ENCODE results near the gene OXSR1. TPM values are rescaled to one million over a fixed set of nuclear protein-coding genes. Genes with fewer than 3 reads are reported as not detected.

OXSR1 gene
- total and polyA plus RNA-seq, 2 experiments from 2014 or later = 16.0 to 41.1 TPM

GRCh38 chr3:38153221-38153620 lies 12.1 kb upstream of the OXSR1 start:
- ATAC-seq = peak; percentile 41; the same call in 1 of the 3 replicates
- no peak for DNase-seq (ENCODE audit: low spot score)
- H3K4me3 Mint-ChIP-seq = no peak overlapping the region
- H3K9me3 Mint-ChIP-seq = no peaks in the 10 kb centered on the region
- H4K20me1 ChIP-seq (replicated peaks; ENCODE audit: insufficient read depth) = no peaks in the 10 kb centered on the region
- no peak overlapping the region for H3K27ac ChIP-seq (ENCODE audit: low read depth)
- H3K36me3 ChIP-seq (ENCODE audit: insufficient read depth) = no peaks in the 10 kb centered on the region
- TF ChIP-seq STAT1 (IDR thresholded peaks at IDR 0.05; ENCODE audit: unreplicated experiment) (no peak), CREB1 (CRISPR knock-in tag; IDR thresholded peaks at IDR 0.05; ENCODE audit: low read depth) (no peak), ZNF331 (CRISPR knock-in tag; IDR thresholded peaks at IDR 0.05; ENCODE audit: low read depth) (no peak), POLR2AphosphoS5 (IDR thresholded peaks at IDR 0.05; ENCODE audit: low read depth) (no peak), ZNF114 (CRISPR knock-in tag; IDR thresholded peaks at IDR 0.05) (no peak)
- TF ChIP-seq, protein P1, sequence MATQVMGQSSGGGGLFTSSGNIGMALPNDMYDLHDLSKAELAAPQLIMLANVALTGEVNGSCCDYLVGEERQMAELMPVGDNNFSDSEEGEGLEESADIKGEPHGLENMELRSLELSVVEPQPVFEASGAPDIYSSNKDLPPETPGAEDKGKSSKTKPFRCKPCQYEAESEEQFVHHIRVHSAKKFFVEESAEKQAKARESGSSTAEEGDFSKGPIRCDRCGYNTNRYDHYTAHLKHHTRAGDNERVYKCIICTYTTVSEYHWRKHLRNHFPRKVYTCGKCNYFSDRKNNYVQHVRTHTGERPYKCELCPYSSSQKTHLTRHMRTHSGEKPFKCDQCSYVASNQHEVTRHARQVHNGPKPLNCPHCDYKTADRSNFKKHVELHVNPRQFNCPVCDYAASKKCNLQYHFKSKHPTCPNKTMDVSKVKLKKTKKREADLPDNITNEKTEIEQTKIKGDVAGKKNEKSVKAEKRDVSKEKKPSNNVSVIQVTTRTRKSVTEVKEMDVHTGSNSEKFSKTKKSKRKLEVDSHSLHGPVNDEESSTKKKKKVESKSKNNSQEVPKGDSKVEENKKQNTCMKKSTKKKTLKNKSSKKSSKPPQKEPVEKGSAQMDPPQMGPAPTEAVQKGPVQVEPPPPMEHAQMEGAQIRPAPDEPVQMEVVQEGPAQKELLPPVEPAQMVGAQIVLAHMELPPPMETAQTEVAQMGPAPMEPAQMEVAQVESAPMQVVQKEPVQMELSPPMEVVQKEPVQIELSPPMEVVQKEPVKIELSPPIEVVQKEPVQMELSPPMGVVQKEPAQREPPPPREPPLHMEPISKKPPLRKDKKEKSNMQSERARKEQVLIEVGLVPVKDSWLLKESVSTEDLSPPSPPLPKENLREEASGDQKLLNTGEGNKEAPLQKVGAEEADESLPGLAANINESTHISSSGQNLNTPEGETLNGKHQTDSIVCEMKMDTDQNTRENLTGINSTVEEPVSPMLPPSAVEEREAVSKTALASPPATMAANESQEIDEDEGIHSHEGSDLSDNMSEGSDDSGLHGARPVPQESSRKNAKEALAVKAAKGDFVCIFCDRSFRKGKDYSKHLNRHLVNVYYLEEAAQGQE (IDR thresholded peaks at IDR 0.05; ENCODE audit: unreplicated experiment) = no peak
- TF ChIP-seq, protein P2, sequence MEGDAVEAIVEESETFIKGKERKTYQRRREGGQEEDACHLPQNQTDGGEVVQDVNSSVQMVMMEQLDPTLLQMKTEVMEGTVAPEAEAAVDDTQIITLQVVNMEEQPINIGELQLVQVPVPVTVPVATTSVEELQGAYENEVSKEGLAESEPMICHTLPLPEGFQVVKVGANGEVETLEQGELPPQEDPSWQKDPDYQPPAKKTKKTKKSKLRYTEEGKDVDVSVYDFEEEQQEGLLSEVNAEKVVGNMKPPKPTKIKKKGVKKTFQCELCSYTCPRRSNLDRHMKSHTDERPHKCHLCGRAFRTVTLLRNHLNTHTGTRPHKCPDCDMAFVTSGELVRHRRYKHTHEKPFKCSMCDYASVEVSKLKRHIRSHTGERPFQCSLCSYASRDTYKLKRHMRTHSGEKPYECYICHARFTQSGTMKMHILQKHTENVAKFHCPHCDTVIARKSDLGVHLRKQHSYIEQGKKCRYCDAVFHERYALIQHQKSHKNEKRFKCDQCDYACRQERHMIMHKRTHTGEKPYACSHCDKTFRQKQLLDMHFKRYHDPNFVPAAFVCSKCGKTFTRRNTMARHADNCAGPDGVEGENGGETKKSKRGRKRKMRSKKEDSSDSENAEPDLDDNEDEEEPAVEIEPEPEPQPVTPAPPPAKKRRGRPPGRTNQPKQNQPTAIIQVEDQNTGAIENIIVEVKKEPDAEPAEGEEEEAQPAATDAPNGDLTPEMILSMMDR (conservative IDR thresholded peaks at IDR 0.05; ENCODE audit: low read depth in 2 of 2) = no peak
- TF ChIP-seq, protein P3, sequence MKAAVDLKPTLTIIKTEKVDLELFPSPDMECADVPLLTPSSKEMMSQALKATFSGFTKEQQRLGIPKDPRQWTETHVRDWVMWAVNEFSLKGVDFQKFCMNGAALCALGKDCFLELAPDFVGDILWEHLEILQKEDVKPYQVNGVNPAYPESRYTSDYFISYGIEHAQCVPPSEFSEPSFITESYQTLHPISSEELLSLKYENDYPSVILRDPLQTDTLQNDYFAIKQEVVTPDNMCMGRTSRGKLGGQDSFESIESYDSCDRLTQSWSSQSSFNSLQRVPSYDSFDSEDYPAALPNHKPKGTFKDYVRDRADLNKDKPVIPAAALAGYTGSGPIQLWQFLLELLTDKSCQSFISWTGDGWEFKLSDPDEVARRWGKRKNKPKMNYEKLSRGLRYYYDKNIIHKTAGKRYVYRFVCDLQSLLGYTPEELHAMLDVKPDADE (IDR thresholded peaks at IDR 0.05) = no peak
- TF ChIP-seq, protein P4, sequence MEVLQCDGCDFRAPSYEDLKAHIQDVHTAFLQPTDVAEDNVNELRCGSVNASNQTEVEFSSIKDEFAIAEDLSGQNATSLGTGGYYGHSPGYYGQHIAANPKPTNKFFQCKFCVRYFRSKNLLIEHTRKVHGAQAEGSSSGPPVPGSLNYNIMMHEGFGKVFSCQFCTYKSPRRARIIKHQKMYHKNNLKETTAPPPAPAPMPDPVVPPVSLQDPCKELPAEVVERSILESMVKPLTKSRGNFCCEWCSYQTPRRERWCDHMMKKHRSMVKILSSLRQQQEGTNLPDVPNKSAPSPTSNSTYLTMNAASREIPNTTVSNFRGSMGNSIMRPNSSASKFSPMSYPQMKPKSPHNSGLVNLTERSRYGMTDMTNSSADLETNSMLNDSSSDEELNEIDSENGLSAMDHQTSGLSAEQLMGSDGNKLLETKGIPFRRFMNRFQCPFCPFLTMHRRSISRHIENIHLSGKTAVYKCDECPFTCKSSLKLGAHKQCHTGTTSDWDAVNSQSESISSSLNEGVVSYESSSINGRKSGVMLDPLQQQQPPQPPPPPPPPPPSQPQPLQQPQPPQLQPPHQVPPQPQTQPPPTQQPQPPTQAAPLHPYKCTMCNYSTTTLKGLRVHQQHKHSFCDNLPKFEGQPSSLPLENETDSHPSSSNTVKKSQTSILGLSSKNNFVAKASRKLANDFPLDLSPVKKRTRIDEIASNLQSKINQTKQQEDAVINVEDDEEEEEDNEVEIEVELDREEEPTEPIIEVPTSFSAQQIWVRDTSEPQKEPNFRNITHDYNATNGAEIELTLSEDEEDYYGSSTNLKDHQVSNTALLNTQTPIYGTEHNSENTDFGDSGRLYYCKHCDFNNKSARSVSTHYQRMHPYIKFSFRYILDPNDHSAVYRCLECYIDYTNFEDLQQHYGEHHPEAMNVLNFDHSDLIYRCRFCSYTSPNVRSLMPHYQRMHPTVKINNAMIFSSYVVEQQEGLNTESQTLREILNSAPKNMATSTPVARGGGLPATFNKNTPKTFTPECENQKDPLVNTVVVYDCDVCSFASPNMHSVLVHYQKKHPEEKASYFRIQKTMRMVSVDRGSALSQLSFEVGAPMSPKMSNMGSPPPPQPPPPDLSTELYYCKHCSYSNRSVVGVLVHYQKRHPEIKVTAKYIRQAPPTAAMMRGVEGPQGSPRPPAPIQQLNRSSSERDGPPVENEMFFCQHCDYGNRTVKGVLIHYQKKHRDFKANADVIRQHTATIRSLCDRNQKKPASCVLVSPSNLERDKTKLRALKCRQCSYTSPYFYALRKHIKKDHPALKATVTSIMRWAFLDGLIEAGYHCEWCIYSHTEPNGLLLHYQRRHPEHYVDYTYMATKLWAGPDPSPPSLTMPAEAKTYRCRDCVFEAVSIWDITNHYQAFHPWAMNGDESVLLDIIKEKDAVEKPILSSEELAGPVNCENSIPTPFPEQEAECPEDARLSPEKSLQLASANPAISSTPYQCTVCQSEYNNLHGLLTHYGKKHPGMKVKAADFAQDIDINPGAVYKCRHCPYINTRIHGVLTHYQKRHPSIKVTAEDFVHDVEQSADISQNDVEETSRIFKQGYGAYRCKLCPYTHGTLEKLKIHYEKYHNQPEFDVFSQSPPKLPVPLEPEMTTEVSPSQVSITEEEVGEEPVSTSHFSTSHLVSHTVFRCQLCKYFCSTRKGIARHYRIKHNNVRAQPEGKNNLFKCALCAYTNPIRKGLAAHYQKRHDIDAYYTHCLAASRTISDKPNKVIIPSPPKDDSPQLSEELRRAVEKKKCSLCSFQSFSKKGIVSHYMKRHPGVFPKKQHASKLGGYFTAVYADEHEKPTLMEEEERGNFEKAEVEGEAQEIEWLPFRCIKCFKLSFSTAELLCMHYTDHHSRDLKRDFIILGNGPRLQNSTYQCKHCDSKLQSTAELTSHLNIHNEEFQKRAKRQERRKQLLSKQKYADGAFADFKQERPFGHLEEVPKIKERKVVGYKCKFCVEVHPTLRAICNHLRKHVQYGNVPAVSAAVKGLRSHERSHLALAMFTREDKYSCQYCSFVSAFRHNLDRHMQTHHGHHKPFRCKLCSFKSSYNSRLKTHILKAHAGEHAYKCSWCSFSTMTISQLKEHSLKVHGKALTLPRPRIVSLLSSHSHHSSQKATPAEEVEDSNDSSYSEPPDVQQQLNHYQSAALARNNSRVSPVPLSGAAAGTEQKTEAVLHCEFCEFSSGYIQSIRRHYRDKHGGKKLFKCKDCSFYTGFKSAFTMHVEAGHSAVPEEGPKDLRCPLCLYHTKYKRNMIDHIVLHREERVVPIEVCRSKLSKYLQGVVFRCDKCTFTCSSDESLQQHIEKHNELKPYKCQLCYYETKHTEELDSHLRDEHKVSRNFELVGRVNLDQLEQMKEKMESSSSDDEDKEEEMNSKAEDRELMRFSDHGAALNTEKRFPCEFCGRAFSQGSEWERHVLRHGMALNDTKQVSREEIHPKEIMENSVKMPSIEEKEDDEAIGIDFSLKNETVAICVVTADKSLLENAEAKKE (CRISPR knock-in tag; IDR thresholded peaks at IDR 0.05) = no peak
- H3K27ac Mint-ChIP-seq = no peak overlapping the region
- H3K4me2 ChIP-seq = no peak overlapping the region
- no peaks in the 10 kb centered on the region for H3K4me1 ChIP-seq (ENCODE audit: insufficient read depth)
- peaks cover 12% of the 10 kb centered on the region for H3K9me2 ChIP-seq (ENCODE audit: insufficient read depth)
- H3F3A ChIP-seq (replicated peaks; ENCODE audit: low read depth) = no peaks in the 10 kb centered on the region
- no peaks in the 10 kb centered on the region for H3K27me3 ChIP-seq (ENCODE audit: insufficient read depth)
- no peaks in the 10 kb centered on the region for H3K36me3 Mint-ChIP-seq (ENCODE audit: low read depth)
- H3K4me3 ChIP-seq = no peak overlapping the region
- H3K27me3 Mint-ChIP-seq (ENCODE audit: insufficient read depth, low read depth, poor library complexity) = peaks cover 3% of the 10 kb centered on the region
- H3K79me2 ChIP-seq (replicated peaks; ENCODE audit: insufficient read depth) = no peaks in the 10 kb centered on the region
- H2AFZ ChIP-seq = peak overlapping the region; percentile 38; the same call in 1 of the 2 replicates
- H3K4me1 Mint-ChIP-seq = peaks cover 4% of the 10 kb centered on the region; the same call in 1 of the 3 replicates
